GM12873 (cell line): ENCODE measurements around the gene ARHGAP15.

Experiments used
- CTCF ChIP-seq: IDR thresholded peaks from 2 replicates; pipeline ENCODE4 v1.5.1; 2012; ENCODE audit warnings: low read depth, mild to moderate bottlenecking, moderate library complexity, low read length, control low read depth; ENCODE audit not compliant: insufficient read depth; ENCODE audit errors: missing control alignments

ARHGAP15 gene

GRCh38 chr2:143383016-143383415, 253.8 kb downstream of the ARHGAP15 start:
- TF ChIP-seq CTCF = no peak

GRCh38 chr2:143384111-143384510, 254.9 kb downstream of the ARHGAP15 start:
- TF ChIP-seq CTCF = no peak

- TF ChIP-seq CTCF = no peak
Measured at GRCh38 chr2:143390171-143390570, 261.0 kb downstream of the ARHGAP15 start.

GRCh38 chr2:143392358-143392757, 263.1 kb downstream of the ARHGAP15 start:
- no peak for TF ChIP-seq CTCF

- no peak for TF ChIP-seq CTCF
Measured at GRCh38 chr2:143394062-143394461, 264.8 kb downstream of the ARHGAP15 start.

- no peak for TF ChIP-seq CTCF
Measured at GRCh38 chr2:143397884-143398614, 268.8 kb downstream of the ARHGAP15 start.

GRCh38 chr2:143398781-143399180, 269.6 kb downstream of the ARHGAP15 start:
- TF ChIP-seq CTCF = no peak
